Muscle of arm (tissue), 12 donors: ENCODE measurements around the gene RPL3. TPM values are rescaled to one million over a fixed set of nuclear protein-coding genes. Genes with fewer than 3 reads are reported as not detected.
A peak's percentile ranks its signal among the peaks of the same experiment; 100 is the strongest.

Experiments
- DNase-seq: peaks from one replicate; pipeline ENCODE4 v3.0.0-alpha.2; 2013
- polyA plus RNA-seq, 12 donors: library from polyadenylated mRNA; unstranded; fragments of 120-200 nt; gene quantifications; one replicate each; pipeline ENCODE4 v1.2.1, GENCODE V29; 2013; ENCODE audit not compliant: insufficient read length in 12 of 12

The RPL3 gene
- polyA plus RNA-seq, 12 donors: 997 to 3,135 (median 2,410) TPM

DNA sequence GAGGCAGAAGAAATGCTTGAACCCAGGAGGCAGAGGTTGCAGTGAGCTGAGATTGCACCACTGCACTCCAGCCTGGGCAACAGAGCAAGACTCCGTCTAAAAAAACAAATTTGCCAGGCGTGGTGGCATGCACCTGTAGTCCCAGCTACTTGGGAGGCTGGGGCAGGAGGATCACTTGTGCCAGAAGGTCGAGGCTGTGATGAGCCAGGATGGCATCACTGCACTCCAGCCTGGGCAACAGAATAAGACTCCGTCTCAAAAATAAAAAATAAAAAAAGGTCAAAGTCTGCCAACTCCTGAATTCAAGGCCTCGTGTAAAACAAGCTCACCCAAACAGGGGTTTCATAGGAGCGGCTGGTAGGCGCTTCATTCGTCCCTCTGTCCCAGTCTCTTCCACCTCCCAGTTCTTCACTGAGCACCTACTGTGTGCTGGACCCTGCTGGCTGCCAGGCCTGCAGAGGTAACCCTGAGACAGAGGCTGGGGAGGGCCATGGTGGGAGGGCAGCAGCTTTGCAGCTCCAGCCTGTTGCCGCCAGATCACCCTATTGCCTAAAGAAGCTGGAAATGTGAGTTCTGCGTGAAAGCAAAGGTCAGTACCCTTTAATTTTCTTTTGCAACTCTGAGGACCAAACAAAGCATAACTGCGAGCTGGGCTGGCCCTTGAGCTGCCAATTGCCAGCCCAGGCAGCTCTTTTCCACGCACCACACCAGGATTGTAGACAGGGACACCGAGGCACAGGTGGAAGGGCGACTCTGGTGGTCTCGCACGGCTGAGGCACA, 15.3 kb downstream of the RPL3 start:
- no peak for DNase-seq

DNA sequence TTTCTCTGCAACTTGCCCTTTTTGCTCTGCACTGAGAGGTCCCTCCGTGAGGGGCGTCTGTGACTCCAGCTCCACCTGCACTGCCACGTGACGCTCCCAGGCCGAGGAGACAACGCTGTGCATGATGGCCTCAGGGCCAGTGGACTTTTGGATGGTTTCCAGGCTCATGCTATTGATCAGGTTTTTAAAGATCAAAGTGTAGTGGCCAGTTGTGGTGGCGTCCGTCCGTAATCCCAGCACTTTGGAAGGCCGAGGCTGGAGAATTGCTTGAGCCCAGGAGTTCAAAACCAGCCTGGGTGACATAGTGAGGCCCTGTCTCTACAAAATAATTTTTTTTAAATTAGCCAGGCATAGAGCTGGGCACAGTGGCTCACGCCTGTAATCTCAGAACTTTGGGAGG, 16.1 kb downstream of the RPL3 start:
- no peak for DNase-seq

DNA sequence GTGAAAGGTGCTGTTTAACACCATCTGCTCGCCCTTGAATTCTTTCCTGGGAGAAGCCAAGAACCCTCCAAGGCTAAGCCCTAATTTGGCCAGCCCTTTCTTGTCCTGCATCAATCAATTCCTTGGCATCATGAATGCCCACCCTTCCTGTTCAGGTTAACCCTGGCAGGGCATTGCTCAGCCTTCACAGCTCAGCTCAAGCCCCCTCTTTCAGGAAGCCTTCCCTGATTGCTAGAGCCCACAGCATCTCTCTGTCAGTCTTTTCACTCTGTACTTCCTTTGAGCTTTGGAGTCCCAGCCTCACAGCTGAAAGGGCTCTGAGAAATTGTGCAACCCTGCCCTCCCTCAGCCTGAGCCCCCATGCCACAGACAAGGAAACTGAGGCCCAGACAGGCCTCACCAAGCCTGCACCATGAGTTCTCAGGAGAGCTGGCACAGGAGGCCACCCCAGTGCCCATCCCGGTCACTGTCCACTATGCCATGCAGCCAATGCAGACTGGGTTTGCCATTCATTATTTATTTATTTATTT, 16.9 kb downstream of the RPL3 start:
- DNase-seq: no peak

DNA sequence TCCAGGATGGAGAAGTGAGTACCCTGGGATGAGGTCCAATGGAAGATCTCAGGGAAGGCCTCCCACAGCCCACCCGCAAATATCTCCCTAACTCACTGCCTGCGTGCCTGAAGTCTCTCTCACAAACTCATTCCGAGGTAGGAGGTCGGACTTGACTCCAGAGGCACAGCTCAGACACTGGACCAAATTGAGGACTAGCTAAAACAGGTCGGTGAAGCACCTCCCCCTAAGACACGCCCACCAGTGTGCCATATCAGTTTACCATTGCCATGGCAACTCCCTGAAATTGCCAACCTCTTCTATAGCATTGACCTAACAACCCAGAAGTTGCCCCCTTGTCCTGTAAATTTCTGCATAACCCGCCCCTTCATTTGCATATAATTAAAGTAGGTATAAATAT, 17.5 kb downstream of the RPL3 start:
- DNase-seq: no peak

DNA sequence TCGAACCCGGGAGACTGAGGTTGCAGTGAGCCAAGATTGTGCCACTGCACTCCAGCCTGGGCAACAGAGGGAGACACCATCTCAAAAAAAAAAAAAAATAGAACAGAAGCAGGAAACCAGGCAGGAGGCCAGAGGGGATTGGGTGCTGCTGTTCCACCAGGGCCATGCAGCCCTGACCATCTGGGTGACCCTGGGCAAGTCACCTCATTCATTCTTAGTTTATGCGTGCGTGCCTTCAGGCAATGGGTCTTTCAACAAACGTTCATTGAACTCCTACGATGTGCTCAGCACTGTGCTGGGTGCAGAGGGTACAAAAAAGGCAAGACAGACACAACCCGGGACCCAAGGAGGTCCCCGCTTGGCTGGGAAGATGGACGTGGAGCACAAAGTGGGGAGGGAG, 18.3 kb downstream of the RPL3 start:
- DNase-seq: no peak

DNA sequence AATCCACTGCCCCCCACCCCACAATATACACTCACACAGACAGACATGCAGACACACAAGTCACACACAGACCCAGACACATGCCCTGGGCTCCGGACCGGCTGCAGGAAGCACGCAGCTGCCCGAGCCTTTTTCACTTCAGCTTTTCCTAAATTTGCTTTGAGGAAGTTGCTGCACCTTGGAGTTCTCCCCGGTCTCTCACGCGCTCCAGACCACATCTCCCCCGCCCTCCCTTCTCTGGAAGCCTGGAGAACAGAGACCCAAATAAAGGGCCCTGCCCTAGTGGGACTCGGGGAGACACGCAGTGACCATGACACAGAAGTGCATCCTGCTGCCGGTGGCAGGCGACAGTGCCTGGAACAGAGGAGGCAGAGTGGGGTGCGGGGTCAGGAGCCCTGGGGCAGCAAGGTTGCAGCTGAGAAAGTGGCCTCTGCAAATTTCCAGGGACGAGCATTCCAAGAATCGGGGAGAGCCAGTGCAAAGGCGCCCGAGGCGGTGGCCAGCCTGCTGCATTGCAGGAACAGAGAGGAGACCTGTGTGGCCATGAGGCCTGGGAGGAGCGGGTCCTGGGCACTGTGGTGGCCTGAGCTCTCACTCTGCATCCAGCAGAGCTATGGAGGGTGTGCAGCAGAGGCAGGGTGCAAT, 19.1 kb downstream of the RPL3 start:
- no peak for DNase-seq

DNA sequence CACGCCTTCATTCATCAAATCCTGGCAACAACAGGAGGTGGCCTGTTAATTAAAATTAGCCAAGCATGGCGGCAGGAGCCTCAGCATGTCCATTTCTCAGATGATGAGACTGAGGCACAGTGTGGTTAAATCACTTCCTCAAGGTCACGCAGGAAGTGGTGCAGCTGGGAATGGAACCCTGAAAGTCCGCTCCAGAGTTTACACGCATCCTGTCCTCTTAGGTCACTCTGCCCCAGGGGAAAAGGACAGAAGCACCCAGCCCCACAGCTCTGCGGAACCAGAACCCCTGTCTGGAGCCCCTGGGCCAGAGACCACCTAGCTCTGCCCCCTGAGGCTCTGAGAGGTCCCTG, 19.6 kb downstream of the RPL3 start:
- no peak for DNase-seq

DNA sequence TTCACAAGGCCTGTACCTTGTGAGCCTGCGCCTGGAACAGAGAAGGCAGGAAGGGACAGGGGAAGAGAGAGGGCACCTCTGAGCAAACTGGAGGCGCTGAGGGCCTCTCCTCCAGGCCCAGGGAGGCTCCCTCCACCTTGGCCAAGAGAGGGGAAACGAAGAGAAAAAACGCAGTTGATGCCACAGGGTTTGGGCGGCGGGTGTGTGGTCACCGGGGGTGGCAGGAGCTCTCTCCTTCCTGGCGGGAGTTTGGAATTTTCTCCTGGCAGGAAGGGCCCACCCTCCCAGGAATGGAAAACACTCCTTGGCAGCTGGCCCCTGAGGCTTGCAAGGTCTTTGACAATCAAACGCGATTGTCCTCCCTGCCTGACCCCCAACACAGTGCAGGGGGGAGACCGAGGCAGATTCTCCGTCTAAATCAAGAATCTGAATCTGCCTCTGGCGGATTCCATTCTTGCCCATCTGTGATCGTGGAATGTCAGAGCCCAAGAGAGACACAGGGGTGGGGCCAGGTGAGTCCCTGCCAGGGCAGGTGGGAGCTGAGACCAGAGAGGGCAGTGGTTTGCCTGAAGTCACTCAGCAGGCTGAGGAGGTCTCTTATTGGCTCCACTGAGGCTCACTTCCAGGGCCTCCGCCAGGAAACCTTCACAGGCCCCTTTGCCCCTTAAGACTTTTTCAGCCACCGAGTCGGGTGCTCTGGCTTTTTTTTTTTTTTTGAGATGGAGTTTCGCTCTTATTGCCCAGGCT, 21.0 kb downstream of the RPL3 start:
- DNase-seq: no peak

DNA sequence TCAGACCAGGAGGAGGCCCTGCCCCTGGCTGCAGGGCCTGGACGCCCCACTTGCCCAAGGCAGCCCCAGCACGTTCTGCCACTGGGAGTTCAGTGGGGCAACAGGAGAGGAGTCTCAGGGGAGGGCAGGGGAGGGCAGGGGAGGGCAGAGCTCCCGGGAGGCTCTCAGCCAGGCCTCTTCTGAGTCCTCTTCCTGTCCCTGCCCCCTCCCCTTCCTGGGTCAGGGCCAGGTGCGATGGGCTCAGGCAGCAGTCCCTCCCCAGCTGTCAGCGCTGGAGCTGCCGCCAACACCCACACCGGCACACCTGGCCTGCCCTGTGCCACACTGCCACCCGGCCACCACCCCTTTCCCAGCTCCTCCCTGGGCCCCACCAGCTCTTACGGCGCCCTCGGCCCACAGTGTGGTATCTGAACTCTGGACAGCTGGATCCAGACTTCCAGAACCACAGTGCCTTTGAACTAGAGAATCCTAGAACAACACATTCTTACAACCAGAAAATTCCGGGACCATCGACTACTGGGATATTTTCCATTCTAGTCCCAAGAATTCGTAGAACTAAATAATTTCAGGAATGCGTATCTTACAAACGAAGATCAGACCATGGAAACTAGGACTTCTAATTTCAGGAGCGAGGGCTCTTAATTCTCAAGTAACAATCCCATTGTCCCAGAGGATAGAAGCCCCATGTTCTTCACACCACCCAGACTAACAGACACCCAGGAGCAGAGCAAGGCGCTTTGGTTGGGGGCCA, 21.8 kb downstream of the RPL3 start:
- DNase-seq: no peak

DNA sequence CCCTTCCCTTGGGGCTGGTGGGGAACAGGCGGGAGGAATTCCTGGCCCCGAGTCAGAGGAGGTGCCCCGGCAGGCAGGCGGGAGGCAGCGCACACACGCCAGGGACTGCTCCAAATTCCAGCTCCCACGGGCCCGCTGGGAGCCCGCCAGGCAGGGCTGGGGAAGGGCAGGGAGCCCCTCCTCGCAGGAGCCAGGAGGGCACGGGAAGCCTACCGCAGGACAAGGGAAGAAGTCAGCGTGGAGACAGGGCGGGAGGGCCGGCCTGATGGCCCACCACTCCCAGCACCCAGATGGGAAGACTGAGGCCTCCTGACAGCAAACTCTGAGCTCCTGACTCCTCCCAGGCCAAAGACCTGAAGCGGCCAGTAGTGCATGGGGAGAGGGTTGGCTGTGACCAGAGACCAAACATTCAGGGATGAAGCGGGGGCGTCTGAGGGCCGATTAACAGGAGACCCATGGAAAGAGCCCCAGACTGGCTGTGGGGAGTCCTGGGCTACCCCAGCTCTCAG, 22.4 kb downstream of the RPL3 start:
- DNase-seq: no peak

DNA sequence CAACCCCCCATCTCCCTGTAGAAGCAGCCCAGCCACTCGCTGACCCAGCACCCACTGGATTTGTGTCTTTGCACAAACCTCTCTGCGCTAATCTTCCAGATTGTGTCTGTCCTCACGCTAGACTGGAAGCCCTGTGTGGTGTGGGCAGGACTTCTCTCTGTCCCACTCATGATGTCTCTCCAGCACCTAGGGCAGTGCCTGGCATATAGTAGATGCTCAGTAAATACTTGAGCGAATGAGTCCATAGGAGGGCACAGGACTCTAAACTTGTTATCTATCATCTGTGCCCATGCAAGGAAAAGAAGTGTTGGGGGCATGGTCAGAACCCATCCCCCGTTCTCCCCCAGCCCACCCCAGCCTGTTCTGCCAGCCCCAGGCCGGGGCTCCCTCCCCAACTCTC, 22.9 kb downstream of the RPL3 start:
- DNase-seq: no peak

DNA sequence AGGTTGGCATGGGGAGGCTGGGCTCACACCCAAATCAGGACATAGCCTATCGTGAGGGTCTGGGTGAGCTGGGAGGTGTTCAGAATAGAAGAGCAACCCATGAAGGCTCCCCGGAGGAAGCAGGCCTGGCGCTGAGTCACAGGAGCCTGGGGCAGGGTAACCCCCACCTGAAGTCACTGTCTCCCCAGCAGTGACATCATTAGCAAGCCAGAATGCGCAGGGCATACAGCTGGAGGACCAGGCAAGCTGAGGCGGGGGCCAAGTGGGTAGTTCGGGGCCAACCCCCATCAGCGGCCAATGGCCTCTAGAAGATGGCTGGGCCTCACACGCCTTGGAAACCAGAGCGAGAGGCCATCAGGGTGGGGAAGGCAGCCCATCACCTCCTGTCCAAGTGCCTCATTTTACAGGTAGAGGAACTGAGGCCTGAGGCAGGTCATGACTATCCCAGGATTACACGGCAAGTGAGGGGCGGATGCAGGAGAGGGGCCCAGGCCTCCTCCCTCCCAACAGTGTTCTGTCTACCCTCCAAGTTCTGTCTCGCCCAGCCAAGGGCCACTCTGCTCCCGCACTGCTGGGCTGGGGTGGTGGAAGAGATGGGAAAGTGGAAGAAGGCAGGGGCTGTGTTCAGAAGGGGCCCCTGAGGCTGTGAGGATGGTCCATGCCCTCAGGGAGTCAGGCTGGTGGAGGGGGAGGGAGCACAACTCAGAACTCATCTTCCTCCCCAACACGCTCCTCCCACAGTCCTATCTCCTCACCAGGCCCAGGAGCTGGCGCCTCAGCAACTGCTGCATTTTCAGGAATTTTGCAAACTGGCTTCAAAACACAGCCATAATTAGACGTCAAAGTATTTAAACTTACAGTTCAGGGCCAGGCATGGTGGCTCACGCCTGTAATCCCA, 24.6 kb downstream of the RPL3 start:
- DNase-seq: no peak

DNA sequence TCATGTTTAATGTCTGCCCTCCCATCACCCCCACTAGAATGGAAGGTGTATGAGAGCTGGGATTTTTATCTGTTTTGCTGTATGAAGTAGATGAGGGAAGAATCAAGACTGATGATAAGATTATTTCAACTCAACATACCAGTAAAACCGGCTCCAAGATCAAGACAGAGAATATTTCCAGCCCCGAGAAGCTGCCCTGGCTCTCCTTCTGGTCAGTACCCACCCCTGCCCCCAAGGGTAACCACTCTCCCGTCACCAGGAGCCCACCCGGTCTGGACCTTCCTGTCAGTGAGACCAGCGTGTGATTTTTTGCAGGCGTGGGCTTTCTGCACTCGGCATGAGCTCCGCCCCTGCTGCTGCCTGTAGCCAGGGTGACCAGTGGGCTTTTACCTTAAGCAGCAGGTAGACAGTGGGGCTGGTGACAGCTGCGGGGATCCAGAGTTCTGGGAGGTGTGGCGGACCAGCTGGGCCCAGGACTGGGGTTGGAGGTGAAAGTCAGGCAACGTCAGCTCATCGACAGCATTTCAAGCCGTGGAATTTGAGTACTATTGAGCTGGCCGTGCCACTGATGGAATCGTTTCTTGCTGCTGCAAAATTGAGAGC, 25.6 kb downstream of the RPL3 start:
- no peak for DNase-seq

DNA sequence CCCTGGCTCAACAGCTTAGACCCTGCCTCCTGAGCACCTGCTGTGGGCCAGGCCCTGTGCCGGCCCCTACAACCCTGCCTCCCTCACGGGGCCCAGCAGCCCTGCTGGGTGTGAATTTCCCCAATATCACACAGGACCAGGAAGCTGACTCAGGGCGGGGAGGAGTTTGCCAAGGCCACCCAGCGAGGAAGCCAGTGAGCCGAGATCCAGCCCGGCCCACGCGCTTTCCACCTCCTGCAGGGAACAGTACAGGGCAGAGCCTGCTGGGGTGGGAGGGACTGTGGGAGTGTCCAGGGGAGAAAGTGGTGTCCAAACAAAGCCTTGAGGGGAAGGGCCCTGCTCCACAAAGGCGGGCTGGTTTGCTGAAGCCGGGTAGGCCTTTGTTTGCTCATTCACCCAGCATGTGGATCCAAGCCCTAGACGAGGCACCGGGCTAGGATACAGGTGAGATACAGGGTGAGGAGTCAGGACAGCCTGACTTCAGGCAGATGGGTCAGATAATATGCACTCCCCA, 26.8 kb downstream of the RPL3 start:
- DNase-seq: peak; percentile 70

DNA sequence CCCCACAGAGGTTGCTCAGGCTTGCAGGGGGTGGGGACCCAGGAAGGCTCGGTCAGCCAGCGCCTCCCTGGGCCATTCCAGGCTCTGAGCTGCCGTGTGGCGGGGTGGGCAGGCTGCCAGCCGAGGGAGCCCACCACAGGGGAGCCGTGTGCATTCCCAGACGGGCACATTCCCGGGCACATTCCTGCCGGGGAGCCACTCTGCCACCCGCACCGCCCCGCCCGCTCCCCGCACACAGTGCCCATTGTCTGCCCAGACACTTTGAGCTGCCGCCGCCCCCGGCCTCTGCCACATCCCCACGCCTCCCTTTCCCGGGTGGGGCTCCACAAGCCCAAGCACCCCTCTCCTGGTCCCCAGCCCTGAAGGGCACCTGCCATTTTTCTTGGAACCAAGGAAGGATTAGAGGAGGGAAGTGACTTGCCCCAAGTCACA, 27.4 kb downstream of the RPL3 start:
- DNase-seq: no peak

DNA sequence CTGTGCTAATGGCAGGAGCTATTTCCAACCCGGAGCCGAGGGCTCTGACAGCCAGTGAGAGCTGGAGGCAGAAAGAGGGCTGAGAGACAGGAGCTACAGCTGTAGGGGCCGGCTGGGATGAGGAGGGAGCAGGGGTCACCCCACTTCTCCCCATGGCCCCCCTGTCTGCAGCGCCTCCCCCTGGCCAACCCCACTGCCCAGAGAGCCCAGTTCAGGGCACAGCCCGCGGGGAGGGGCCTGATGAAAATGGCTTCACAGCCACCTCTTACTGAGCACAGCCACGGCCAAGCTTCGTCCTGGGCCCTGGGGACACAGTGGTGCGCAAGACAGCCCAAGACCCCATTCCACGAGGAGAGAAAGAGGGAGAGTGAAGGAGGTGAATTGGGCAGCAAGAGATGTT, 27.9 kb downstream of the RPL3 start:
- no peak for DNase-seq

DNA sequence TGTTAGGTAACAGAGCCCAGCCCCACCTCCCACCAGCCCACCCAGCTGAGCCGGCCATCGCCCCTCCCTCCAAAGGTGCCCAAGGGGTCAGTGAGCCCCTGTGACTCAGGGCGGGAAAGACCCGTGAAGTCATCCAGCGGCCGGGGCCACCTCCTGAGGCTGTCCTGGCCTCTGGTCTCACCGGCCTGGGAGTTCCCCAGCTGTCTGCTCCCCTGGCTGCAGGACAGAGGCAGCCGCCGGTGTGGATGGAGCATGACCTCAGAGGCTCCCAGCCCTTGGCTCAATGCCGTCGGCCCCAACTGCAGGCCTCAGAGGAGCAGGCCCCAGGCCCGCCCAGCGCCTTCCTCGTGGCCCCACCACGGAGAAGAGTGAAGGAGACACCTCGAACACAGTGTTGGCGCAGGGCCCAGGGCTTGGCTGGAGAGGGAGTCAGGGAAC, 28.7 kb downstream of the RPL3 start:
- no peak for DNase-seq

DNA sequence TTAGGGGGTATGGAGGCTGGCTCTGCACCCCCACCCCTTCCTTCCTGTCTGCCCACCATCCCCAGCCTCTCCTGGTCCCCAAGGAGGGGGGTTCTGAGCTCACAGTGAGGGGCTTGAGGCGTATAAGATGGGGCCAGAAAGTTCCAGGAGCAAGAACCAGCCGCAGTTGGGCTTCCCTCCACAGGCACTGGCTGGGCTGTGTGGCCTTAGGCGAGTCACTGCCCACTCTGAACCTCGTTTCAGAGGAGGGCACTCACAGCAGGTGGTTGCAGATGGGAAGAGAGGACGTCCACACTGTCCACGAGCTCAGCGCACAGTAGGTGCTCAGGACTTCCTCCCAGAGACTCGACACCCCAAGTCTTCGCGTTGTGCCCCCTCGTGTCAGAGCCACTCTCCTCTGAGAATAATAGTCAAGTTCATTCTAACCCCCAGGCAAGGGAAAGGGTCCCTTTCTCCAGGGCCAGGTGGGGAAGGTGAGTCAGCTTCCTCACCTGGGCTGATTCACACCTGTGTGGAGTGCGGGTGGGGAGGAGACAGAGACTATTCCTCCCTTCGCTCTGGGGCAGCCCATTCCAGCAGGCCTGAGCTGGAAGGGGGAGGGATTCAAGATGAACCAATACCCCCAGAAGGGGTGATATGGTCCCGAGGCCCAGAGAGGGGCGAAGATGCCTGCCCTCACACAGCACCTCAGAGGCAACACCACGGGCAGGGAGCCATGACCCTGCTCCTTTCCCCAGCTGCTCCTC, 29.3 kb downstream of the RPL3 start:
- DNase-seq: no peak

DNA sequence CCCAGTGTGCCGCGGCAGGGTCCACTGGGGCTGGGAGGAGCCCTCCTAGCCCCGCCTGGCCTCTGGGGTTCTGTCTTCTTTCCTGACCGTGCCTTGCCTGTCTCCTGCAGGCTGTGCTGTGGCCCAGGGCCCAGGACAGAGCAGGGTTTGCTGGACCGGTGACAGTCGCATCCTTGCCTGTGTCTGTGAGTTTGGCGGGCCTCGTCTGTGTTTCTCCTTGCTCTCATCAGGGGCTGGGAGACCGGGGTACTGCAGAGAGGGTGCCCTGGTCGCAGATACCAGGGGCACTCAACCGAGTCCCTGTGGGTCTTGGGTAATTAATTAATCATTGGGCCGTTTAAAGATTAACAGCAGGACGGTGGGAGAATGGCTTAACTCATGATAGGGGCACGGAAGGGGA, 29.9 kb downstream of the RPL3 start:
- DNase-seq: no peak
